ENCODE measurements around the gene PAXIP1.
"Not testable (repeated sequence)": the region's sequence is repeated elsewhere in the genome, so short reads cannot be mapped to it uniquely, and the experiment has no call there.

The PAXIP1 gene

DNA sequence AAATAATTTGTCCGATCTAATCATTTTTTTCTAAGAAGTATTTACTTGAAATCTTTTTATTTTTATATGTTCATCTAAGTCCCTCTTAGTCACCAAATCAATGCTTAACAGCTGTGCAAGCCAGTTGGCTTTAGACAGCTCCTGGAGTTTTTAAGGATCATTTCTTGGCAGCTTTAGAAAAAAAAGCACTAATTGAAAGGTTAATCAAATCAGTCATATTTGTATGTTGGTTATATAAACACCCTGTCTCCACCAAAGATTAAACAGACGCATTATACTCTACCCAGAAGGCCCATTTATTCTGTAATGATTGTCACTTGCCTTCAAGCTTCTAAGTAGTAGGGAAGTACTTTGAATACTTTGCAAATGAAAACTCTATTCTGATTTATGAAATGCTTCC, 60.2 kb downstream of the PAXIP1 start:
- DNase-seq: no peak

DNA sequence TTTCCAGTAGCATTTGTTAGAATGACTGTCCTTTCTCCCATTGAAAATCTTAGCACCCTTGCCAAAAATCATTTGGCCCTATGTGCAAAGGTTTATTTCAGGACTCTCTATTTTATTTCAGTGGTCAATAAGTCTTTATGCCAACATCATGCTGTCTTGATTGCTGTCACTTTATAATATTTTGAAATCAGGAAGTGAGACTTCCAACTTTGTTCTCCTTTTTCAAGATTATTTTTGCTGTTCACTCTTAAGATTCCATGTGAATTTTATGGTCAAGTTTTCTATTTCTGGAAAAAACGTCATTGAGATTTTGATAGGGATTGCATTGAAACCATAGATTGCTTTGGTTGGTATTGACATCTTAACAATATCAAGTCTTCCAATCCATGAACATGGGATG, 65.1 kb downstream of the PAXIP1 start:
- DNase-seq: no peak

DNA sequence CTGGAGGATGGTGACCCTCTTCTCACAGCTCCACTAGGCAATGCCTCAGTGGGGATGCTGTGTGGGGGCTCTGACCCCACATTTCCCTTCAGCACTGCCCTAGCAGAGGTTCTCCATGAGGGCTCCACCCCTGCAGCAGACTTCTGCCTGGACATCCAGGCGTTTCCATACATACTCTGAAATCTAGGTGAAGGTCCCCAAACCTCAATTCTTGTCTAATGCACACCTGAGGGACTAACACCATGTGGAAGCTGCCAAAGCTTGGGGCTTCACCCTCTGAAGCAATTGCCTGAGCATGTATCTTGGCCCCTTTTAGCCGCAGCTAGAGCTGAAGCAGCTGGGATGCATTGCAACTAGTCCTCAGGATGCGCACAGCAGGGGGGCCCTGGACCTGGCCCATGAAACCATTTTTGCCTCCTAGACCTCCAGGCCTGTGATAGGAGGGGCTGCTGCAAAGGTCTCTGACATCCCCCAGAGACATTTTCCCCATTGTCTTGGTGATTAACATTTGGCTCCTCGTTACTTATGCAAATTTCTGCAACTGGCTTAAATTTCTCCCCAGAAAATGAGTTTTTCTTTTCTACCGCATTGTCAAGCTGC, 68.5 kb downstream of the PAXIP1 start:
- not testable (repeated sequence) for DNase-seq

DNA sequence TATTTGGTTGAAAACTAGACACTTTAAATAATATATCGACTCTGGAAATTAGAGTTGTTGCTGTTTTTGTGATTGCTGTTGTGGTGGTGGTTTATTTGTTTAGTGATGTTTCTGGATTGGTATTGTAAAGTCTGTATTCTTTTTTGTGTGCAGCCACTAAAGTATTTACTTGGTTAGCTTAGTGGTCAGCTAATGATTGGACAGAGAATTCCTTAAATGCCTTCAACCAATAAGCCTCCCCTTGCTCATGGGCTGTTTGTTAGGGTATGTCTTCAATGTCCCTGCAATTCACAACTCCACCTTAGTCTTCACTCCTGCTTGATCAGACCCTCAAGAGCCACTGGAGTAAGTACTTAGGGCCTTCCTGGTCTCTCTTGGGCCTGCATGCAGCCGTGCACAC, 71.0 kb downstream of the PAXIP1 start:
- no peak for DNase-seq

DNA sequence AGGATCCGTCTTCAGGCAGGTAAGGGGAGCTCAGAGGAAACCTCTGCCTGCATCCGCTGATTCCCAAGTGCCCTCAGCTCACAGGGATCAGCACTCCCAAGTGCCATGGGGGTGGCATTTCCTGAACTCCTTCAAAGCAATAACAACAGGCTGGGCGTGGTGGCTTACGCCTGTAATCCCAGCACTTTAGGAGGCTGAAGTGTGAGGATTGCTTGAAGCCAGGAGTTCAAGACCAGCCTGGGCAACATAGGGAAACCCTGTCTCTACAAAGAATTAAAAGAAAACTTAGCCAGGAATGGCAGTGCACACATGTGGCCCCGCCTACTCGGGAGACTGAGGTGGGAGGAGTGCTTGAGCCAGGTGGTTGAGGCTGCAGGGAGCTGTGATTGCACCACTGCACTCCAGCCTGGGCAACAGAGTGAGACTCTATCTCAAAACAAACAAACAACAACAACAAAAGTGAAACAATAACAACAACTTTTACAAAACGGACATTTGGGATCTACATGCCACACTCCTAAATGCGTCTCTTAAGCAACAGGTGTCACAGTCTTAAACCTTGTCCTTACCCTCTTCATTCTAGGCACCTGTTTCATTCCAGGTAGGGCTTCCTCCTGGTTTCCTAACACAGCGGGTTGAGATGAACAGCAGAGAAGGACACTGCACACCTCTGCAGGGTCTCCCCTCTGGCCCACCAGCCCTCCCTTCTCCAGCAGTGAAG, 73.8 kb downstream of the PAXIP1 start:
- DNase-seq: no peak

DNA sequence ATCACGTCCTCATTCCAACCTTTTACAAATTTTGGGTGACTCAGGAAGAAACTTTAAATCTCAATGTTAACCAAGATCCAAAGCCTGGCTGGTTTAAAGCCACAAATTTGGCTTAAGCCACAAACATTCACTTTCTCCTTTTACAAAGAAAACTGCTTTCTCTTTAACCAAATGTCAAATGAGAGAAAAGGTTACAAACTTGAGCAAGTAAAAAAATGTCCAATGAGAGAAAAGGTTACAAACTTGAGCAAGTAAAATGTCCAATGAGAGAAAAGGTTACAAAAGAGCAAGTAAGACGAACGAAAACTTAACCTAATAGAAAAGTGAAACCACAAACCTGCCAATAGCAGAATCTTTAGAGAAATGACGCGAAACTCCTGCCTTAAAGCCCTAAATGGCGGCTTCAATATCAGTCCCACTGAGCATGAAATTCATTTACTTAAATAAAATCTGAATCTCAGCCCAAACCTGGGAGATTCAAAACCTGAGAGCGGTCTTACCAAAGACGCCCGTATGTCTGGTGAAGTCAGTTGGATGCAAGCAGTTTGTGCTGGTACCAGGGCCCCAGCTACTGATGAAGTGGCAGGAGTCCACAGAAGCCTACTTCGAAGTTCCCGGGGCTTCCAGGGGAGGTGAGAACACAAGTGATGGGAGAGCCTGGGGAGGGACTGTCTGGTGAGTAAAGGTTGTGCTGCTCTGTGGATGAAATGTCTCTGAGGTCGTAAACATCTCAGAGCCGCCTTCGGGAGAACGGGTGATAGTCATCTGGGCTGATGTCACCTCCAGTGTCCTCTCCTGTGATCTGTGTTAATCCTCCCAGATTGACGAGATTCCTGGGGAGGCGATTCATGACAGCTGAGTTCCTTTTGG, 74.6 kb downstream of the PAXIP1 start:
- DNase-seq: peak in 8 of 56 donors; percentile 7 to 29 (median 19)

DNA sequence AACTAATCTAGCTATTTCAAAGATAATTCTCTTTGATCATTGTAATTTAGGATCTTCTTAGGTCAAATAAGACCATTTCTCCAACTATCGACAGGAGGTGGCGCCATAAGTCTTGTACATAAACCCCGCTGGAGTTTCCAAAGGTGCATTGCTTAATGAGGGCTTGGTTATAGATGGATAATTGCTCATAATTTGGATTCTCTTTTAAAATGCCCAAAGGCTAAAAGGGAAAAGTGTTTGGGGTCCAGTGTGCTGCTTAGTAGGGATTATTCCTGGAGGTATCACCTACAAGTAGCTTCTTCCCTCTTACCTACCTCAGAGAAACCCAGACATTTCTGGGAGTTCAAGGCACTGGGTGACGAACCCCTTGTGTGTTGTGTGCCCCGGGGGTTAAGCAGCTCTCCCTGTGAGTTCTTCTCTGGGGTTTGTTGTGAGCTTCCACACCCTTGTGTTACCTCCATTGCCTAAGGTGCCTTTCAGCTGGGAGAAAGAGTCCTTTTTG, 75.2 kb downstream of the PAXIP1 start:
- DNase-seq: peak in 38 of 56 donors; percentile 18 to 89 (median 56)

DNA sequence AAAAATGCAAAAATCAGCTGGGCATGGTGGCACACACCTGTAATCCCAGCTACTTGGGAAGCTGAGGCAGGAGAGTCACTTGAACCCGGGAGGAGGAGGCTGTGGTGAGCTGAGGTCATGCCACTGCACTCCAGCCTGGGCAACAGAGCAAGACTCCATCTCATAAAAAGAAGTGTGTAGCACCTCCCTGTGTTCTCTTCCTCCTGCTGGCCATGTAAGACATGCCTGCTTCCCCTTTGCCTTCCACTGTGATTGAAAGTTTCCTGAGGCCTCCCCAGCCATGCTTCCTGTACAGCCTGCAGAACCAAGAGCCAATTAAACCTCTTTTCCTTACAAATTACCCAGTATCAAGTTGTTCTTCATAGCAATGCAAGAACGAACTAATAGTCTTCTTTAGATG, 80.5 kb downstream of the PAXIP1 start:
- not testable (repeated sequence) for DNase-seq

DNA sequence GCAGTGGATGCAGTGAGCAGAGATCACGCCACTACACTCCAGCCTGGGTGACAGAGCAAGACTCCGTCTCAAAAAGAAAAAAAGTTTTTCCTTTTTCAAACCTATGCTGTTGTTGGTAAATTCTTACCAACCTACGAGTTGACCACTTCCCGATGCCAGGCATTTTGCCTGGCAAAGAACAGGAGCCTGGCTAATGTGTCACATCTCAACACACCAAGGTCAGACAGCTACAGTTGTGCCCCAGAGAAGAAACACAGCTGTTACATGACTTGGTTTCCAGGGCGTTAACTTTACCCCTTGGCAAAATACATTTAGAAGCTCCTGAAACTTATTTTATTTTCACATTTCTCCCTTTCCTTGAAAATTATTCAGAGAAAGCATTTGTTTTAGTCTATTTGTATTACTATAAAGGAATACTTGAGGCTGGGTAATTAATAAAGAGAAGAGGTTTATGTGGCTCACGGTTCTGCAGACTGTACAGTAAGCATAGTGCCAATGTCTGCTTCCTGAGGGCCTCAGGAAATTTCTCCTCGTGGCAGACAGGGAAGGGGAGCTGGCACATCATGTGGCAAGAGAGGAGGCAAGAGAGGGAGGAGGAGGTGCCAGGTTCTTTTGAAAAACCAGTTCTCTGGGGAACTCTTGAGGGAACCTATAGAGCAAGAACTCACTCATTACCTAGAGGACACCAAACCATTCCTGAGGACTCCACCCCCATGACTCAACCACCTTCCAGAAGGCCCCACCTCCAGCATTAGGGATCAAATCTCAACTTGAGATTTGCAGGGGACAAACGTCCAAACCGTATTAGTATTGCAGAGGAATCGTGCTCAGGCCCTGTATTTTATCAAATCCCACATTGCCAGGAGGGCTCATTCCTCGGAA, 83.3 kb downstream of the PAXIP1 start:
- no peak for DNase-seq

DNA sequence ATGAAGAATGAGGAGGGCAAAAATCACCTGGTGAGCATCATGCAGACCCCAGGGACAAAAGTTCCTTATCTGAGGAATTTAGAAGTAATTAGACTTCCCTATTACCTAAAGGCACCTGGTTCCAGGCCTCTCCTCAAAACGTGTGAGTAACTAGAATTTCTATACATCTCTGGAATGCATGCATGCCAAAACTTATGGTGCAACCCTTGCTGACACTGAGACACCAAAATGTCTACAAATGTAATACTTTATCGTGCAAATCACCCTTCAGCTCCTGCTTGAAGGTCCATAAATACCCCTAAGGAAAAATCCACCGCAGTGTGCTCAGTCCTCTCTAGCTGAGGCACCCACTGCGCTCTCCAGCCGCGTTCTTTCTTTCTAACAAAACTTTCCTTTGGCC, 84.2 kb downstream of the PAXIP1 start:
- DNase-seq: no peak

DNA sequence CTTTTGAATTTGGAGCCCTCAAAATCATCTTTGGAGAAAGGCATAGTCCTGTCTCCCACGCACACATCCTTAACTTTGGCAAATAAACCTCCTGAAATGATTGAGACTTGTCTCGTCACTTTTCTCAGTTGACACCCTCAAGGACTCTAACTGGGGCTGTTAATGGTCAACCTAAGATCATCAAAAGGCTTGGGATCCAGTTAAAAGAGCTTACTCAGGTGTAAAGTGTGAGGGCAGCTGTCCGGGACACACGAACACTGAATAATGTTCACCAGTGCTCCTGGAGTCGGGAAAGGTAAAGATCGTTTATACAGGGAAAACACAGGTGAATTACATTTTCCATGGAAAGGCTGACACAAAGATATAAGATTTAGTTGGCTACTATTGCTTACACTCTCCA, 84.7 kb downstream of the PAXIP1 start:
- DNase-seq: no peak

DNA sequence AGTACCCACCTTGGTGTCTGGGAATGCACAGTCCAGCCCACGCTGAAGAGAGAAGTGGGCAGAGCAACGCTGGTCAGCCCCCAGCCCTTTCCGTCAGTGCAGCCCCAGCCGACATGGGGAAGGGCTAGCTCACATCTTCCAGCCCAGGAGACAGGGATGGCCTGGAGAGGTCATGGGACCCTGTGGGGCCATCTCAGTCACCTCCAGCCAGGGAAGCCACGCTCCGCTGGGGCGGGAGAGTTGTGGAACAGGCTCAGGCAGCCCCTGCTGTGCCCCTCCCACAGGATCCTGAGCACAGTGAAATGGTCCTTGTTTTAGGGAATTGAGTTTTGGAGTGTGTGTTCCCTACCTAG, 85.1 kb downstream of the PAXIP1 start:
- no peak for DNase-seq

DNA sequence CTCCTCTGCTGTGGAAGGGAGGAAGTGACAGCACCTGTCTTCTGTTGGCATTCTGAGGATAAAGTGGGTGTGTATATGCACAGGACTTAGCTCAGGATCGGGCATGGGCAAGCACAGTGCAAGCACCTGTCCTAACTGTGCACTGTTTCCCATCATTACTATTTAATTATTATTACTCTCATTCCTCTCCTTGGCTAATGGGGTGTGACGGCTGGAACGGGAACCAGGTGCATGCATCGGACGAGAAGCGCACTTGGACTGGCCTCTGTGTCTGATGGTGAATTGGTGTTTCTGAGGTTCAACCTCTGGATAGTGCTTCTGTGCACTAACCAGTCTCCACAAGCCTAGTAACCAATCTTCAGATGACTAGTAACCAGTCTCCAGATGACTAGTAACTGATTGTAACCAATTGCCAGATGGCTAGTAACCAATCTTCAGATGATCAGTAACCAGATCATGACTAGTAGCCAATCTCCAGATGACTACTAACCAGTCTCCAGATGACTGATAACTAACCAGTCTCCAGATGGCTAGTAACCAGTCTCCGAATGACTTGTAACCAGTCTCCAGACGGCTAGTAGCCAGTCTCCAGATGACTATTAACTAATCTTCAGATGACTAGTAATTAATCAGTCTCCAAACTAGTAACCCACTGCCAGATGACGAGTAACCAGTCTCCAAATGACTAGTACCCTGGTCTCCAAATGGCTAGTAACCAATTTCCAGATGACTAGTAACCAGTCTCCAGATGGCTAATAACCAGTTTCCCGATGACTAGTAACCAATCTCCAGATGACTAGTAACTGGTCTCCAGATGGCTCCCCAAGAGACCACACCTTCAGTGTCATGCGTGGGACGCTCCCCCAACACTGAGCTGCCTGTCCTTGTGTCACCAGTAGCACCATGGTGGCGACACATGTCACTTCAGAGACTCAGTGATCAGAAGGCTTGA, 85.8 kb downstream of the PAXIP1 start:
- no peak for DNase-seq

DNA sequence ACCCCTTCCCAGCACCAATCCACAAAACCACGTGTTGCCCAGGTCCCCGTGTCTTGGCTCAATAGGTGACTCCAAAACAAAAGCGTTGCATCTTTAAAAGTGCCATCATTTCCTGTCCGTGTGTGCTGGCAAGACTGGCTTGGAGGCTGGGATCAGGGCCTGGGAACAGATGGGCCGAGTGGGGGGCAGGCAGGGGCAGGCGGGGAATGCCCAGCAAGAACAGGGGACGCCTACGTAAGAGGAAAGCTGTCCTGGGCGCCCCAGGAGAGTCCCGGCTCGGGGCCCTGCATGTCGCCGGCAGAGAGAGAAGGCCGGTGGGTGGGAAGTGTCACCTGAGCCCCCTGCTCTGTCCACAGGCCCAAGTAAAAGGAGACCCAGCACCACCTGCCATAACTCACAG, 86.5 kb downstream of the PAXIP1 start:
- DNase-seq: no peak

DNA sequence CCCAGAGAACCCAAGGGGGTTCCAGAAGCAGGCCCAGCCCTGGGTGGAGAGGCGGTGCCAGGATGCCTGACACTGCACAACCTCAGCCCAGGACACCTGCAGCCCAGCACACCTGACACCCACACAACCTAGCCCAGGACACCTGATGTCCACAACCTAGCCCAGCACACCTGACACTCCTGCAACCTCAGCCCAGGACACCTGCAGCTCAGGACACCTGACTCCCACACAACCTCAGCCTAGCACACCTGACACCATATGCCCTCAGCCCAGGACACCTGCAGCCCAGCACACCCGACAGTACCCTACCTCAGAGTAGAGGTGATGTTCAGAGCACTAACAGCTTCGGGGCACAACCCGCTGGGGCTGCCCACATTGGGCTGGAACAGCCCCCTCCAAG, 87.3 kb downstream of the PAXIP1 start:
- DNase-seq: no peak

DNA sequence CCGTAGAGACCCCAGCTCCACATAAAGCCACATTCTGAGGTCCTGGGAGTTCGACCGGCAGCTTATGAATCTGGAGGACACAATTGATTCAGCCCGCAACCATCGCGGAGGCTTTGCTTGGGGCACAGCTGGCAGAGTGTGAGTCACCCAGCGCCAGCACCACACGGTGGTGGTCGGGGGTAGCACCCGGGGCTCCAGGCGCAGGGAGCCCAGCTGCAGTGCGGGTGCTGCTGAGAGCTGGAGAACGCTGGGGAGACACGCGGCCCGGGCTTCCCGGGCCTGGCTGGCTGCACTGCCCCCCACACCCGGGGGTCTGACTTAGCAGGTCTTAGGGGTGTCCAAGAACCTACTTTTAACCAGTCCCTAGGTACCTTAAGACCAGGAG, 87.9 kb downstream of the PAXIP1 start:
- DNase-seq: peak in 1 of 56 donors; percentile 15

DNA sequence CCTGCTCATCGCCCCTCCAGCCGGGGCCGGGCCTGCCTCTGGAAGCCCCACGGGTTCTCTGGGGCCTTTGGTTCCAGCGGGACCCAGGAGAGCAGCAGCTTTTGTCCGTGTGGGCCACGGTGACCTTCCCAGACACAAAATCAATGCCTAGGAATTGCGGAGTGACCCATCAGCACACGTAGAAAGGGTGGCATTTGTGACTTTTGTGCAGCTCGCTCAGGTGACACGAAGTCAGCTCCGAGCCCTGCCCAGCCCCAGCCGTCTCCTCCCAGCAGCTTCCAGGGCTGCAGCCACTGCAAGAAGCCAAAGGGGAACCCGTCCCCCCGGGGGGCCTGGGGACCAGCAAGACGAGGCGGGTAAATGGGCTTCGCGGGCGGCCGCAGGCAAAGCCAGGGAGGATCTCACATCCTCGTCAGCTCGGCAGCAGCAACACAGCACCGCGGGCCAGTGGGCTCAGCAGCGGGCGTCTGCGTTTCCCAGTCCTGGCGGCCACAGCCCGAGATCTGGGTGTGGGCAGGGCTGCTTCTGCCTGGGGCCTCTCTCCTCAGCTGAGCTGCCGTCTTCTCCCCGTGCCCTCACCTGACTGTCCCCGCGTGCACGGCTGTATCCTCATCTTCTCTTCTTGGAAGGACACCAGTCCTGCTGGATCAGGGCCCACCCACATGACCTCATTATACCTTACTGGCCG, 88.5 kb downstream of the PAXIP1 start:
- no peak for DNase-seq

DNA sequence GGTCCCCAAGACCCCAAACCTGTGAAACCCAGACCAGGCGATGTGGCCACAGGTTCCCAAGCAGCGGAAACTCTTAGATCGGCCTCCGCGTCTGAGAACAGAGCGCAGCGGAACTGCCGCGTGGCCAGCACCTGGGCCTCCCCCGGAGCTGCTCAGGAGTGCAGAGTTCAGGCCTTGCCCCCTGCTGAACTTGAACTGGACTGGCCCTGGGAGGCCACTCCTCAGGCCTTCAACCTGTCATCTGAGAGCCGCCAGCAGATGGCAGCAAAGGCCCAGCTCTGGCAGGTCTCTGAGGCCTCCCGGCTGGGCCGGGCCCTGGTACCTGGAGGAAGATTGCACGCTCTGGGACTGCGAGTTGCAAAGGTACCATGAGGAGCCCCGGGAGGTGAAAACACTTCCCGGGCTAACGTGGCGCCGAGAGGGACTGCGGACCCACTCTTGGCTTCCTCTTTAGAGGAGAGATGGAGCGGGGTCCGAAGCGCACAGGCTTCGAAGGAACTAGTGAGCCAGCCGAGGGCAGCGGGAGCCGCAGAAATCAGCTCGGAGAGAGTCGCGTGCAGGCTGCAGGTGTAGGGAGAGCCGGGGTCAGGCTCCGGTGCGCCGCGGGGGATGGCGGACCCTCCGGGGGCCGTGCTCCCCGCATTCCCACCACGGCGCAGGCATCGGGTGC, 89.2 kb downstream of the PAXIP1 start:
- peak in 54 of 56 donors; percentile 18 to 93 (median 73) for DNase-seq

Data from nucleus accumbens (tissue), 56 donors.